GM03348 (cell line): ENCODE measurements around the gene DGKD.

Source experiments
- DNase-seq: peaks from one replicate; pipeline ENCODE4 v3.0.0; 2012; ENCODE audit warnings: low spot score

DGKD gene

DNA sequence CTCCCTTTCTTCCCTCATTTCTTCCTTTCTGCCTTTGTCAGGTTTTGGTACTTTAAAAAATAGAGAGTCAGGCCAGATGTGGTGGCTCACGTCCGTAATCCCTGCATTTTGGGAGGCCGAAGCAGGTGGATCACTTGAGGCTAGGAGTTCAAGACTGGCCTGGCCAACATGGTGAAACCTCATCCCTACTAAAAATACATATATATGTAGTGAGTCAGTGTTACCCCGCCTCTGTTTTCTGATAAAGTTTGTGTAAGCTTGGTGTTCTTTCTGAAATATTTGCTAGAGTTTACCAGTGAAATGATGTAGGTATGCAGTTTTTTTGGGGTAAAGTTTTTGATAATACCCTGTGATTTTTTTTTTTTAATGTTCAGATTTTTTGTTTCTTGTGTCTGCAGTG is 58.8 kb downstream of the DGKD start:
- no peak for DNase-seq

DNA sequence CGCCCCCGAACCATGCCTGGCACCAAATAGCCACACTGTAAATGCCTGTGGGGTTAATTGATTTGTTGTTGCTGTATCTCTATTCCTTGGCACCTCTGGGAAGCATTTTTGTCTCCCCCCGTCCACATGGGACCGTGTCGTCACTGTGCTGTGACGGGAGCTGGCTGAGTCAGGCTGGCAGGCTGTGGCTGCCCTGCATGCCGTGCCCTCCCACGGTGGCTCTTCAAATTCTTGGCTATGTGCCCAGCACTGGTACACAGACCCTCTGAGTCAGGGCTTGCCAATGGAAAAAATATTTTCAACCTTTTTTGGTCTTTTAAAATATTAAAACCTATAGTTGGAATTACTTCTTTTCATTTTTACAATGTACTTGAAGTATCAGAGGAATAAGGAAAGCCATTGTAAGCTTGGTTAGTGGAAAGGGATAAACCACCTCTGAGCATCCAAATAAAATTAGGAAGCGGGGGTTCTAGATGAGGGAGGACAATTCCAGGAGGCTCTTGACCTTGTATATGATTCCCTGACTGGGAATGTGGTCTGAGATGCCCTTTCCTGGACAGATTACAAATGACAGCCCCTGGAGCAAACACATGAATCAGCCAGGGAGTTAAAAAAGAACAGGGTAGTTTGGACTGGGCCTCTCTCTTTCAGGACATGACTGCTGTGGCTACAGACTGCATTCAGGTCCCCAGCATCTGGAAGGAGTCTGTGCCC is 59.4 kb downstream of the DGKD start:
- peak; percentile 72 for DNase-seq

DNA sequence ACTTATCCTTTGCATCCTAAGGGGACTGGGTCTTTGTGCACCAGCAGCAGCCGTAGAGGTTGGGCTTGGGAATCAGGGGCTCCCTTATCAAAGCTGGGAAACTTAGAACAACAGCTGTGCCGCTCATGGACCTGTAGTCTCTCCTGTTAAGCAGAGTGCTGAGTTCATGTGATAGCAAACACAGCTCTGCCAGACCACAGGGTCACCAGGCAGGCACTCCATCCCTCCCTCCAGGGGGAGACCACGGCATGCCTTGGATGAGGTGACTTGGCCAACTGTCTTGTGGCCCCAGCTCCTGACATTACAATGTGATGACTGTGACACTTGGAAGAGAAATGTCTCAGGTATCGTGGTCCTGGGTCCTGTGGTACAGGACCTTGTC is 60.0 kb downstream of the DGKD start:
- DNase-seq: peak; percentile 38

DNA sequence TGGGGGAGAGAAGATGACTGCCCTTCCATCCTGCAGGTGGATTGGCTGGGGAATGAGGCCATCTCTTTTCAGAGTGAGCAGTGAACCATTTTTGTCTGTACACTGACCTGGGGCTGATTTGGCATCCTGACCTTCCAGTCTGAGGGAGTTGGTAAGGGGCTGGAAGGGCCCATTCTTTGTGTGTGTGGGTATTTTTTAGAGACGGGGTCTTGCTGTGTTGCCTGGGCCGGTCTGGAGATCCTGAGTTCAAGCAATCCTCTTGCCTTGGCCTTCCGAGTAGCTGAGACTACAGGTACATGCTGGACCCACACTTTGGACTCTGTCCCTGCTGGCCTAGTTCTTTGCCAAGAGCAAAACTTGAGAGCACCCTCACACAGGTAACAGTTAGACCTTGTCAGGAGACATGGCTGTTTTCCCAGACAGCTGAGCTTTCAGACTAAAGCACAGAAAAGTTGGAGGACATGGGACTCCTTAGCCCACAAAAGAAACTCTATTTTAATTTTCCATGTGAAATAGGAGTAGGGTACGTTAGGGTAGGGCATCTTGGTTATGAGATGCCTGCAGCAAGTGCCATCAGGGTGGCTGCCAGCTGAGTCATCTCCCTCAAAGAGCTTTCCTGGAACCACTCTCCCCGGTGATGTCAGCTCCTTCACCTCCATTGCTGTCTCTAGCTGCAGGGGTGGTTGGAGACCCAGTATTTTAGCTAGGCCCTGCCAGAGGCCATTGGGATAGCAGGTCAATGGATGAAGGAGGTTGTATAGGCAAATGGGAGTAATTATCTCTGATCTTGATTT is 60.7 kb downstream of the DGKD start:
- DNase-seq: peak; percentile 57

DNA sequence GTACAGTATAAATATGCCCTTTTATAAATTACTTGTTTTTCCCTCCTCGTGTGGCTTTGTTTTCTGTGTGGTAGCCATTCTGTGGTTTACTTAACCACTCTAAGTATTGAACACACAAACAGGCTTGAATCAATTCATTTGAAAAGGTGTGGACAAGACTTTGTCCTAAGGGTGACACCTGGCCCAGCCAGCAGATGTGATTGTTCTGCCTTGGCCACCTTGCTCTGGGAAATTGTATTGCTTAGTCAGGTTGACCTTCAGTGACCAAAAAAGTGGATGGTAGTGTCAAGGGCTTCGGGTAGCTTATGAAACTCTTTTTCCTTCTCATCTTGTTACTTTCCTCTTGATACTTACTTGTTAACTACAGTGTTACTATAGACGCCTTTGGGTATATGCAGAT is 61.9 kb downstream of the DGKD start:
- DNase-seq: no peak

DNA sequence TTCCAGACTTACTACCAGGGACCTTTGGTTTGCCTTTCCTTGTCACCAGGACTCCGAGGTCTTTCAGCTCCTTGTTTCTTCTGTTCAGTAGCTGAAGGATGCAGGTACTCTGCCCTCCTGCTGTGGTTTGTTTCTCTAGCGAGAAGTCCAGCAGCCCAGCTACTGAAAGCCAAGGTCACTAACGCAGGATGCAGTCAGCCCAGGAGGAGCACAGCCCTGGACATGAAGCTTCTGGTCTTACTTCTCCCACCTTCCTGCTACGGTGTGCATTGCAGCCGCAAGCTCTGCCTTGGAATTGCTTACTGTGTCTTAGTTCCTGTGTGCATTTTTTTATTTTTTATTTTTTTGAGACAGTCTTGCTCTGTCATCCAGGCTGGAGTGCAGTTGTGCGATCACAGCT is 62.4 kb downstream of the DGKD start:
- no peak for DNase-seq

DNA sequence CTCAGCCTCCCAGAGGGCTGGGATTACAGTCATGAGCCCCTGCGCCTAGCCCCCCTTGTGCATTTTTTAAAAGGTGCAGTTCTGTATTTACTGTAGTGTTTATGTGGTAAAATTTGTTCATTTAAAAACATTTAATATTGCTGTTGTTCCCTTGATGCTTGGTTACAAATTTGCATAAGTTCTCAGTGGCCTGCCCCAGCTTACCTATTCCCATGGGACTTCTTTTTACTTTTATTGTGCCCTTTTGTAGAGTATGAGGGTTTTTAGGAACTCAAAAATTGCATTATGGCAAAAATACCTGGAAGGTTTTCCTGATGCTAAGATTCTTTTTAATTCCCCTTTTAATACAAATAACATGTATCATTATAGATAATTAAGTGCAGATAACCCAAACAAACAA is 63.0 kb downstream of the DGKD start:
- no peak for DNase-seq

DNA sequence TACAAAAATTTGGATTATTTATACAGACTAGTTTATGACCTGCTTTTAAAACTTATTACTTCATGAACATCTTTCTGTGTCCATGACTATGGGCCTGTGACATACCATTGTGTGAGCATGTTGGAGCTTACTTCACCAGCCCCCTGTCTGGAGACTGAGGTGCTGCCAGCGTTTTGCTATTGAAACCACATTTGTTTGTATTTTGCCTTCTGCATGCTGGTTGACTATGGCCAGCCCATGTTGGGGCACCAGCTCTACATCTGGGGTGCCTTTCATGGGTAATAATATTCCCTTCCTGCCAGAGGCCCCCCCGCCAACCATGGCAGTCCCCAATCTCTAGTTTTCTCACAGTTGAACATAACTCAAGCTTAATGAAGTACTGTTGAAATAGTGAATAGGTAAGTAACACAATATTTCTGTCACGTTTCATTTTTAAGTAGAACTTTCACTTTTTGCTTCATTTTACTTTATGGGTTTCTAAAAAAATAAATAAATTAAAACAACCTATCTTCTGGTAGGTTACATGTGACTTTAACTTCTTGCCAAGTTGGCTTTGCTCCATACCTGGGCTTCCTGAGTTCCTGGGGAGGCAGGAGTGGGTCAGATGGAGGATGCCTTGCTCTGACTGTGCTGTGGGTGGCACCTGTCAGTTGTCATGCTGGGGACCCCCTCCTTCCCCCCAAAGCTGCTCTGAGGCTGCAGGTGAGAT is 63.9 kb downstream of the DGKD start:
- DNase-seq: no peak

DNA sequence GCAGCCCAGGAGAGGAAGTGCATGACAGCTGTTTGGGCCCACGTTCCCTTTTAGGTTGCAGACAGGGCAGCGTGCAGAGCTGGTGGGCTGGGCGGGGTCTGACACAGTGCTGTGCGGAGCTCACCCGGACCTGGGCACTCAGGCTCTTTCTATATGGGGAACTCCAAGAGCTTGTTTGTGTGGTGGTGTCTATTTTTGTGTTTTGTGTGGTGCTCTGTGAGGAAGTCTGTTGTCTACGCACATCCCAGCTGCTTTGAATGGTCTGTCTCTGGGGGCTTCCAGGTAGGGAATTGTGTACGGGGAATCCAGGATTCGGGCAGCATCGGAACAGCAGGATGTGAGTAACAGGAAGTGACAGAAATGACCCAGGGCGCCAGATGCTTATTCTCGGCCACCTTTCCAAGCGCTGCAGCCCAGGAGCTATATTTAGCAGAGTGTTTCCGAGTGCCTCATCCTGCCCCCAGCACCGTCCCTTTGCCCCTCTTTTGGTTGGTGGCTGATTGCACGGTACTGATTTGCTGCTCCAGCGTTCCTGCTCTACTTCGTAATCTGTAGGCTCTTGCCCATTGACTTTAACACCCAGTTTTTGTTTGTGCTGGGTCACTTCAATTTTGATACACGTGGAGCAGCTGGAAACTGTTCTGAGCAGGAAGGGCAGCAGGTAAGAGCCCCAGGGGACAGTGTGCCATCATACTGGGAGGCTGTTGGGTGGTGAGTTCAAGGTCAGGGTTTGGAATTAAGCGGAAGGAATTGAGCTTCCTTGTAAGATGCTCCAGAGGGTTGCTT is 64.7 kb downstream of the DGKD start:
- DNase-seq: no peak

DNA sequence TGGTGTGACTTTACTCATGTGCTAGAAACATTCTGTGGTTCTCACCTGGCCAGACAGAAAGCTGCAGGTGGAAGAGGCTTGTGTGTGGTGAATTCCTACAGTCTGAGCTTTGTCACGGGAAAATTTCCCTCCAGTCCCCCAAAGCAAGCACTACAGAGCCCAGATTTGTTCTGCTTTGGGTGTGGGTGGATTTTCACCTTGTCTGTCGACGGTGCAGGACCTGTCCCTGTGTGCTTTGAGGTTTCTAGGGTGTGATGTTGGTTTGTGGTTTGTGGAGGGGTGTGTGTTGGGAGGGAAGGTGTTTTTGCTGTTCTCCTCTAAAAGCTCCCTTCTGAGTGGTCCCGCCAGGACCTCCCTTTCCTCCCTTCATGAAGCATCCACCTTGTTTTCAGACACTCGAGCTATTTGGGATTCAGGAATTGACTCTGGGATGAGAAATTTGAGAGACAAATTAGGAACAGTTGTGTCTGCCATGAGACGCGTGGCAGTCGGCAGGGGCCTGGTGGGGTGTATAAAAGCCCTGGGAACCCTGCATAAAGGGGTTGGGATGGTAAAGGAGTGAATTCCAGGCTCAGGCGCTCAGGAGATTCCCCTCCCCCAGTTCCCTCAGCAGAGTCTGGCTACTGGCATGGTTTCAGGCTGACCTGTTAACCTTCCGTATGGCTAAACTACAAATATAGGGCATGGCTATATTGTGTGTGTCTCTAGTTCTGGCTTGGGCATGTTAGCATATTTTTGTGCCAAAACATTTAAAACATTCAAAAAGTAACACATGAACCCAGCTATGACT is 65.5 kb downstream of the DGKD start:
- DNase-seq: no peak

DNA sequence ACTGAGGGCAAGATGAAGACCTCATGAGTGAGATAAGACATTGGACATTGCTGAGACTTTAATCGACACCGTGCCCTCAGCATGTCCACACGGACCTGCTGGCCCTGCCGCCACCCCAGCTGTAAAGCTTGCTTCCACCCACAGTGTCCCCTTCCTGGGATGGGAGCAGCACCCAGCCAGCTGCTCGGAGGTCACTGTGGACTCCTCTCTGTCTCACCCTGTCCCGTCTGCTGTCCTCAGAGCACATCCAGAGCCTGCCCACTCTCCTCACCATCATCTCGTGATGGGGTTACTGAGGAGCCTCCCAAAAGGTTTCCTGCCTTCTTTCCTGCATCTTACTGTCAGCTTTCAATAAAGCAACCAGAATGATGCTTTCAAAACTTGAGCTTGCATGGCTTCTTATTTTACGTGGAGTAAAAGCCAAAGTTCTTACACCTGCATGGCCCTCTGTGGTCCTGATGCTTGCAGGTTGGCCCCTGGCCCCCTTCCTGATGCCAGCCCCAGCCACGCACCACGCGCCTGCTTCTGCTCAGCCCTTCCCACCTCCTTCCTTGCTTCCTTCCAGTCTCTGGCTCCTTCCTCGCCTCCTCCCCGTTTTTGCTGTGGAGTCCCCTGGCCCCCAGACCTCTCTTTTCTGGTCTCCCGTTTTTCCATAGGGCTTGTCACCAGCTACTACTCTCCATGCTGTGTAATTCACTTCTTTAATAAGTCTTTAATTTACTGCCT is 67.0 kb downstream of the DGKD start:
- no peak for DNase-seq

DNA sequence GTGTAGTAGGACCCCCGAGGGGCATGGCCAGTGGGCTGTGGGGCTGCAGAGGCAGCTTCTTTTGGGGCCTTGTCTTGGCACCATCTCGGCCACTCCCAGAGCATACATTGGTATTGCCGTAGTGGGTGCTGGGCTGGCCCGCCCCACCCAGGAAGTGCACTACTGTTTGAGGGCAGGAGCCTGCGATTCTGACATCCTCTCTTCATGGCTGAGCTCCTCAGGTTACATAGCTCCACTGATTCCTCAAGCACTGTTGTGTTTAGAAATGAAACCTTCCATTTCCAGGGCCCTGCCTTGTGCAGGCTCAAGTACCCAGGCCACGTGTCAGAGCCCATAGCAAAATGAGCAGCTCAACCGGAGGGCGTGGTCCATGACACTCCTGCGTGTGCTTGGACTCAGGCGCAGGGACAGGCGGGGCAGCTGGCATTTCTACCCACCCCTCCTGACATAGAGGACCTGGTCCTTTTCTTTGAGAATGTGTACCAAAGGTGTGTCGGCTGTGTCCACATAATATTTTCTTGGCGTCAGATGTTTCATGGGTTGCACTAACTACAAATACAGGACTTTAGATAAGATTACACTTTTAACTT is 67.9 kb downstream of the DGKD start:
- no peak for DNase-seq

DNA sequence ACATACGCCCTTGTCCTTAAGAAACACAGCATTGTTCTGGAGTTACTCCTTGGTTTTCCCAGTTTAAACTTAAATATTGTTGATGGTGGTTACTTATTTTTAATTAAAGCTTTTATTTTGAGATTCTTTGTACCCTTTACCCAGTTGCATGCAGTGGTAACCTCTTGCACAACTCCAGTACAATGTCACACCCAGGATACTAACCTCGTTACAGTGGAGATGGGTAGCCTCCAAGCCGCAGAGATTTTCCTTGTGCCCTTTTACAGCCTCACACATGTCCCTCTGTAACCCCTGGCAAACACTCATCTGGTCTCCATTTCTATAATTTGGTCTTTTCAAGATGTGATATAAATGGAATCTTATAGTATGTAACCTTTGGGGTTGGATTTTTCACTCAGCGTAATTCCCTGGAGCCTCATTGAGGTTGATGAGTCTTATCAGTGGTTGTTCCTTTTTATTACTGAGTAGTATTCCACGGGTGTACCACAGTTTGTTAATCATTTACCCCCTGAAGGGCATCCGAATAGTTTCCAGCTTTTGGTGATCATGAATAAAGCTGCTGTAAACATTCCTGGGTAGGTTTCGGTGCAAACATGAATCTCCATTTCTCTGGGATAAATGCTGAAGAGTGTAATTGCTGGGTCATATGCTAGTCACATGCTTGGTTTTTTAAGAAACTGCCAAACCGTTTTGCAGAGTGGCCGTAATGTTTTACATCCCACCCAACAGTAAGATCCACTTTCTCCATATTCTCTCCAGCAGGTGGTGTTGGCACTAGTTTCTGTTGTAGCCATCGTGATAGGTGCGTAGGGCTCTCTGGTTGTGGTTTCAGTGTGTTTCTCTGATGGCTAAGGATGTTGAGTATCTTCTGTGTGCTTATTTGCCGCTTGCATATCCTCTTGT is 68.6 kb downstream of the DGKD start:
- DNase-seq: no peak

DNA sequence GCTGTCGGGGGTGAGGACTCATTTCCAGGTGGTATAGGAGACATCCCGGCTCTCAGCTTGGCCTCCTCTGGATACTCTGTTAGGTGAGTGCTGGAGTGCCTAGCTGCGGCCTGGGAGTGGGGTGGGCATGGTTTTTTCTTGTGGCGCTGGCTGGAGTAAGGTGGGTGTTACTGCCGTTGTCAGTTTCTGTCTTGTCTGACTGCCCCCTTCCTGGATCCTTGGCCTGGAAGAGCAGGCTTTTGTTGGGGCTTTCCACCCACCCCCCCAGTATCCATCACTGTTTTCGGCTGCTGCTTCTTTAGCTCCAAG is 69.2 kb downstream of the DGKD start:
- no peak for DNase-seq

DNA sequence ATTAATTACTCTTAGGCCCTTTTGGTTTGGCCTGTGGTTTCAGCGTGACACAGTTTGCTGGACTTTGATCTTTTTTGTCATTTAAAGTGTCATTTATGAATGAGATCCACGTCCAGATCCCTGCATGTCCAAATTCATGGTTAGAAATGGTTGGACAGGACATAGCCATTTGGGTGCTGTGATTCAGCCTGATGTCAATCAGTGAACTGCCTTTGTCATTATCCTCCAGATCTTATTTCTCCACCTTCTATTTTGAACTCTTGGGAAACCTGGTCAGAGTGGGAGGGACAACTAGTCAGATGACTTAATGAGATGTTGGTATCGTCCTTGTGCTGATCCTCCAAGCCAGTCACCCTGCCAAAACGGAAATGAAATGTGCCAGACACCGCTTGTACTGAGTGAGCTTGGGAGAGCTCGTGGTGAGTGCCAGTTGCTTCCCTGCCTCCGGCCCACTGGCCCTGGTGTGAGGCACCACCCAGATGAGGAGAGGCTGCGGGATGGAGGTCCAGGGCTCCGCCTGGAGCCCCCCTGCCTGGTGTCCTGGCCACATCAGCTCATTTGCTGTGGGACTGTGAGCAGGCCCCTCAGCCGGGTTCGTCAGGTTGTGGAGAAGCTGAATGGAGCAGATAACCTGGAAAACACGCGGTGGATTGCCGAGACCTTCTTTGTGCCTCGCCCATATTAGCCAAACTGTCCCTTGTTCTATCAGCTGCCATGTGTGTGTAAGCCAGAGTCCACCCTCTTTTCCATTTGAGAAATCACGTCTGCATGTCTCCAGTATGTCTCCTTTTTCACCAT is 70.1 kb downstream of the DGKD start:
- no peak for DNase-seq

DNA sequence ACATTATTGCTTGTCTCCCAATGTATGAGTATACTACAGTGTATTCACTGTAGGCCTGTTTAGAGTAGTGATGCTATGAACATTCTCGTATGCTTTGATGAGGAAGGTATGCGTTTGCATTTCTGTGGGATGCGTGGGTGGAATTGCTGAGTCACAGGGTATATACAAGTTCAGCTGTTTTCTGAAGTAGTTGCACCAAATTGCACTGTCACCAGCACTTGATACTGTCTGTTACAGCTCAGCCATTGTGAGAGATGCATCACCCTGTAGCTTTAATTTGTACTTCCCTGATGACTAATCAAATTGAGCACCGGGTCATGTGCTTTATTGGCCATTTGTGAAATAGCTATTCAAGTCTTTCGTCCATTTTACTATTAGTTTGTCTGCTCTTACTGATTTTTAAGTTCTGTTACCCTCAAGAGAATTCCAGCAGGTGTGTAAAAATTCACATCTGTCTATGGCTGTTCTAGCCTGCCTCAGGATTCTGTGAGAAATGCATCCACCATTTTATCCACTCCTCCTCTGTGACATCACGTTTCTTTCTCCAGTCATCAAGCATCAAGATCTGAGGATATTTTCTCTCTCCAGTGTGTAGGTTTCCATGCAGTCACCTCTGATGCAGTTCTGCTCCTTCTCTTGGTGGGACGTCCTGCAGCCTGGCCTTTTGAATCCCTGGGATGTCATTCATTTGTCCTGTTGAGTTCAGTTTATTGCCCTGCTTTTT is 72.5 kb downstream of the DGKD start:
- no peak for DNase-seq

DNA sequence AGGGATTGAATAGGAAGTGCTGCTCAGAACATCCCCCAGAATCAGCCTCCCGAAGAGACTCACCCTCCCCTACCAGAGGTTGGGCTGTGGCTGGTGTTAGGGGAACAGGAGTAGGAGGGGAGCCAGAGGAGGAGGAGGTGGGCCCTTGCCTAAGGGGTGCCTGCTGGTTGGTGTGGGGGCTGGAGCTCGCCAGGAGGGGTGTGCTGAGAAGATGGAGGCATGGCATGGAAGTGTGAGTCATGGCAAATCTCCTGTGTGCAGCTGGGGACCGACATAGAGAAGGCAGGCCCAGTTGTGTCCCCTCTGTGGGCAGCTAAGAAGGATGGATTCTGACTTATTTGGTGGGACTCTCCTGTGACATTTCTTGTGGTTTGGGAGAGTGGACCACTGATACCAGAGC is 73.7 kb downstream of the DGKD start:
- no peak for DNase-seq

DNA sequence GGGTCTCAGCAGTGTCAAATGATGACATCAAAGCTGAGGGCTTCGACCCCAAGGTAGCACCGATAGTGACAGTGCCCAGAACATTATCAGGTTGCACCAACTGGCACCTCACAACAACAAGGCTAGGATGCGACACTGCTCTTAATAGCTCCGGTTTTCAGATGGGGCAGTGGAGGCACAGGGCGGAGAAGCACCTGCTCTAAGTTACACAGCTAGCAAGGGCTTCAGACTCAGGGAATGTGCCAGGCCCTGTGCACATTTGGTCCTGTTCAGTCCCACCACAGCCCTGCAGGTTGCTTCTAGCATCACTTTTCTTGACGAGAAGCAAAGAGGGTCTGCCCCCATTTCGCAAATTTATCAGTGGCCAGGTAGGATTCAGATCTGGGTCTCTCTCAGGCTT is 74.1 kb downstream of the DGKD start:
- DNase-seq: no peak
